HG03175 (cell line): ENCODE results near the gene FAM9C.
"Not testable (repeated sequence)": the region's sequence is repeated elsewhere in the genome, so short reads cannot be mapped to it uniquely, and the experiment has no call there.

Source experiments
- ATAC-seq: cut with Tn5 transposase; IDR thresholded peaks from one replicate; pipeline ENCODE4 v1.9.1; 2021; ENCODE audit warnings: mild to moderate bottlenecking, moderate library complexity; ENCODE audit not compliant: unreplicated experiment

Gene FAM9C

GRCh38 chrX:13076176-13076961, 31.9 kb upstream of the FAM9C start:
- ATAC-seq: peak; percentile 67

GRCh38 chrX:13074297-13075262, 30.2 kb upstream of the FAM9C start:
- peak; percentile 76 for ATAC-seq

- ATAC-seq: no peak
Measured at GRCh38 chrX:13069771-13070416, 25.5 kb upstream of the FAM9C start.

DNA sequence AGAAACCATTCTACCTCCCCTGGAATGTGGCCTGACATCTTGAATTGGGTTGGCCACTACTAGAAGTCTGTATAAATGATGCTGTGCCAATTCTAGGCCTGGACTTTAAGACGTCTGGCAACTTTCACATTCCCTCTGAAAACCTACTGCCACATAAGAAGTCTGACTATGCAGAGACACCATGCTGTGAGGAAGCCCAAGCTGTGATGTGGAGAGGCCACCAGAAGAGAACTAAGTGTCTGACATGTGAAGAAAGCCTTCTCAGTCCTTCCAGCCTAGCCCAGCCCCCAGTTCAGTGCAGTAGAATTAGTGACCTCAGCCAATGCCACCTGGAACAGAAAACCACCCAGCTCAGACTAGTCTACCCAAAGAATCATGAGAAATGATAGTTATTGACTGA, 24.2 kb upstream of the FAM9C start:
- ATAC-seq: no peak

DNA sequence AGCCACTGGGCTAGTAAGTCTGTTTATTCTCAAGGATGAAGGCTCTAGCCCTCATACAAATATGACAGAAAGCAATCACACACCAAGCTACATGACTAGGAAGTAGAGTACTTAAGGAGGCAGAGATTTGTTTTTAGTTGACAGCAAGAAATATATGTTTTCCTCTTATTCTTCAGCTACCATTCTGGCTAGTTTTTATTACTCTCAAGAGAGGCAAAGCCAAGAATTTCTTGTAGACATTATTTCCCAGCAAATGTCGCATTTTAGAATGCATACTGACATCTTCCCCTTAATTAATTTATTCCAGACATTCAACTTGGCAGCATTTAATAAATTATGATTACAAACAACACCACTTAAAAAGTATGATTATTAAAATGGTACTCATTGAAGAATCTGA, 23.4 kb upstream of the FAM9C start:
- ATAC-seq: no peak

- no peak for ATAC-seq
Measured at GRCh38 chrX:13066391-13066790, 22.0 kb upstream of the FAM9C start.

DNA sequence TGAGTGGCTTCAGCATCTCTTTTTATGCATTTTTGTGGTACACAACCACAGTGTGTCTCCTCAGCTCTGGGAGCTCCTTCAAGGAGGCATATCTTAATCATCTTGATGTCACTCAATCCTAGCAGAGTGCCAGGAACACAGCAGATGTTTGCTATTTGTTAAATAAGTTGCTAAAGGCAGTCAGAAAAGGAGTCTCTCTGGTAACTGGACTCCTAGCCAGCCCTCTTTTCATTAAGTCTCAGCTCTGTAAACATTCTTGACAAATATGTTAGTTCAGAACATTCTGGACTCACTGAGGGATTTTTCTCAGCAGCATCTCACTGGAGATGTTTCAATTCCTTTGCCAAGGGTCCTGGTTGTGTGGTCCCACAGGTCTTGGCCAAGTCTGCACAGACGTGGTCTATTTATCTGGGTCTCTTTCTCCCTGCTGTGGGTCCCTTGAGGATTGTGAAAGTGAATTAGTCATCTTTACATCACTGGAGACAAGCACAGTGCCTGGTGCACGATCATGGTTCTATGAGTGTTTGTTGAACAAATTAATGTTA, 20.3 kb upstream of the FAM9C start:
- no peak for ATAC-seq

GRCh38 chrX:13063124-13063523, 18.7 kb upstream of the FAM9C start:
- ATAC-seq: not testable (repeated sequence)

DNA sequence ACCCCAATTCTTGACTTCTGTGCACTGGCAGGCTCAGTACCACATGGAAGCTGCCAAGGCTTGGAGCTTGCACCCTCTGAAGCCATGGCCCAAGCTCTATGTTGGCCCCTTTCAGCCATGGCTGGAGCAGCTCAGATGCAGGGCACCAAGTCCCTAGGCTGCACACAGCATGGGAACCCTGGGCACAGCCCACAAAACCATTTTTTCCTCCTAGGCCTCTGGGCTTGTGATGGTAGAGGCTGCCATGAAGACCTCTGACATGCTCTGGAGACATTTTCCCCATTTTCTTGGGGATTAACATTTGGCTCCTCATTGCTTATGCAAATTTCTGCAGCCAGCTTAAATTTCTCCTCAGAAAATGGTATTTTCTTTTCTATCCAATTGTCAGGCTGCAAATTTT, 17.9 kb upstream of the FAM9C start:
- not testable (repeated sequence) for ATAC-seq

DNA sequence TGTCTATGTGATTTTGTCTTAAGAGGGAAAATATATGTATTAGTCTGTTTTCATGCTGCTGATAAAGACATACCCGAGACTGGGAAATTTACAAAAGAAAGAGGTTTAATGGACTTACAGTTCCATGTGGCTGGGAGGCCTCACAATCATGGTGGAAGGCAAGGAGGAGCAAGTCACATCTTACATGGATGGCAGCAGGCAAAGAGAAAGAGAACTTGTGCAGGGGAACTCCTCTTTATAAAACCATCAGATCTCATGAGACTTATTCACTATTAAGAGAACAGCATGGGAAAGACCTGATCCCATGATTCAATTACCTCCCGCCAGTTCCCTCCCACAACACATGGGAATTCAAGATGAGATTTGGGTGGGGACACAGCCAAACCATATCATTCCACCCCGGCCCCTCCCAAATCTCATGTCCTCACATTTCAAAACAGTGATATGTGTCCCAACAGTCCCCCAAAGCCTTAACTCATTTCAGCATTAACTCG, 16.8 kb upstream of the FAM9C start:
- not testable (repeated sequence) for ATAC-seq

GRCh38 chrX:13059637-13060499, 15.4 kb upstream of the FAM9C start:
- ATAC-seq: no peak

DNA sequence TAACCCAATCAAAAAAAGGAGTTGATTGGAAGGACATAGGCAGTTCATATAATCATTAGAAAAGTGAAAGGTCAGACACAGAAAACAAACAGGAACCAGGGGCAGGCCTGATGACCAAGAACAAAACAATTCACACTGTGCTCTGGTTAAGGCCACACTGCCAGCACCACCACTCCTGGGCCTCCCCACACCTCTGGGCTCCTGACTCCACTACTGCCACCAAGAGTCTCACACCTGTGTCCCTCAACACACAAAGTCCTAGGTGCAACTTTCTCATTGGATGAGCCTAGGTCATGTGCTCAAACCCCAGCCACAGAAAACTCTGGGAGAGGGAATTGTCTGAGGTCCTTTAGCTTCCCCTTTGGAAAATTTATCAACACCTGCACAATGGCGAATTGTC, 11.1 kb upstream of the FAM9C start:
- ATAC-seq: peak; percentile 62

- no peak for ATAC-seq
Measured at GRCh38 chrX:13053171-13053570, 8.8 kb upstream of the FAM9C start.

- ATAC-seq: peak; percentile 84
Measured at GRCh38 chrX:13051529-13052172, 7.2 kb upstream of the FAM9C start.

DNA sequence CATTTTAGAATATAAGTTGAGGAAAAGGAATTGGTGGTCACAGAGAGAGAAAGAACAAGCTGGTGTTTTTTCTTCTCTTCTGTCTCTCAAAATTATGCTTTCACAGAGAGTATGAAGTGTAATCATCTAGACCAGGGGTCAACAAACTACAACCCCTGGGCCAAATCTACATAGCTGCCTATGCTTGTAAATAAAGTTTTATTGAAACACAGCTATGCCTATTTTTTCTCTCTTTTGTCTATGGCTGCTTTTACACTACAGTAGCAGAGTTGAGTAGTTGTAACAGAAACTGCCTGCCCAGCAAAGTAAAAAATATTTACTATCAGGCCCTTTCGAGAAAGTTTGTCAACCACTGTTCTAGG, 6.7 kb upstream of the FAM9C start:
- no peak for ATAC-seq

DNA sequence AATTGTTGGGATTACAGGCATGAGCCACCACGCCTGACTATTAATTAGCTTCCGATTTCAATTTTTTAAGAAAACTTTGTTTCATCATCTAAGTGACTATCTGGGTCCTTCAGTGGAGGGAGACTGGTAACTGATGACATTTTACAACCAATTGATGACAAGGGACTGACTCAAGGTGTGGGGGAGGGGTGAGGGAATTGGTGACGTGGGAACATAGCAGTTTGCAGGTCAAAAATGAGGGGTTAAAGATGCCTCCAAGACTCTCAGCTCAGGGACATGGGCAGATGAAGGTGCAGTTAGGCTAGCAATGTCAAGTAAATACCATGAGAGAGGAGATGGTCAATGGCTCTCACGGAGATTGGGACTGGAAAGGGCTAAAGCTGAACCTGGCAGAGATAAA, 5.7 kb upstream of the FAM9C start:
- no peak for ATAC-seq

DNA sequence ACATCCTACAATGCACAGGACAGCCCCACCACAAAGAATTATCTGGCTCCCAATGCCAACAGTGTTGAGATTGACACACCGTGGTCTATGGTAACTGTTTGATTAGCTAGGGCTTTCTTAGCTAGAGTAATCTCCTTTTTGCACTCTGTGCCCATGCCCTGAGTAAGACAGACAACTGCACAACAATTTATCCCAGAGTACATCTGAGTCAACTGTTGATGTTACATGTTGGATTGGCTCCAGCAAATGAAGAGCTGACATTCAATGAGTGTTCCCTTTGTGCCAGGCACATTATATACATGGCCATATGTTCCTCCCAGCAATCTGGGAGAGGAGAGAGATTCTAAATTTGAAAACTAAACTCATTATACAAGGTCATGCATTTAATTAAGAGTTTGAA, 3.9 kb upstream of the FAM9C start:
- no peak for ATAC-seq

GRCh38 chrX:13047759-13048158, 3.3 kb upstream of the FAM9C start:
- no peak for ATAC-seq

GRCh38 chrX:13046141-13046855, 1.9 kb upstream of the FAM9C start:
- no peak for ATAC-seq
